K562 (cell line): Measurements from ENCODE around the gene TMC8. TPM values are rescaled to one million over a fixed set of nuclear protein-coding genes. Genes with fewer than 3 reads are reported as not detected.

Experiments used
- CUX1 ChIP-seq: fragments of 200-800 bp; sonication (Bioruptor generic); IDR thresholded peaks from 2 replicates; pipeline ENCODE4 v1.6.1; 2016; ENCODE audit warnings: missing genetic modification characterization, missing compliant biosample characterization
- CXXC5 ChIP-seq: fragments of 250-450 bp; sonication (Bioruptor Pico); IDR thresholded peaks from 2 replicates; pipeline ENCODE4 v1.8.0; 2022; ENCODE audit warnings: inconsistent platforms, mild to moderate bottlenecking, moderate library complexity
- MBD2 ChIP-seq: sonication (generic); IDR thresholded peaks from 2 replicates; pipeline ENCODE4 v1.6.1; 2016; ENCODE audit warnings: low read depth, borderline replicate concordance
- MCM5 ChIP-seq: fragments of 450-650 bp; IDR thresholded peaks from 2 replicates; pipeline ENCODE4 v1.6.1; 2016; ENCODE audit warnings: low read depth
- NR2C2 ChIP-seq, 2 experiments: fragments of 200-800 bp in 1 of 2; sonication (Bioruptor generic) in 1 of 2; sonication (generic) in 1 of 2; formaldehyde crosslinking in 1 of 2; IDR thresholded peaks; 2 replicates each; pipeline versions ENCODE4 v1.6.1 to v1.8.0; 2016 to 2022; ENCODE audit warnings: mild to moderate bottlenecking in 1 of 2, missing compliant biosample characterization in 1 of 2, missing genetic modification characterization in 1 of 2, missing genetic modification reagents in 1 of 2
- PHF8 ChIP-seq: fragments of 200-600 bp; sonication (generic); IDR thresholded peaks from 2 replicates; pipeline ENCODE4 v1.6.1; 2012; ENCODE audit warnings: mixed run types, mild to moderate bottlenecking, inconsistent platforms, low read length, moderate library complexity, borderline replicate concordance
- POLR2A ChIP-seq: fragments of 450-650 bp; conservative IDR thresholded peaks from 2 replicates; pipeline ENCODE4 v1.6.1; 2016
- POLR2G ChIP-seq: fragments of 200-400 bp; formaldehyde crosslinking; IDR thresholded peaks from 2 replicates; pipeline ENCODE4 v1.6.1; 2017; ENCODE audit warnings: low read depth, mild to moderate bottlenecking, antibody characterized with exemption, low read length, moderate library complexity
- RB1 ChIP-seq: fragments of 450-650 bp; IDR thresholded peaks from 2 replicates; pipeline ENCODE4 v1.6.1; 2017; ENCODE audit warnings: low read depth, mild to moderate bottlenecking
- TFAP4 ChIP-seq: sonication (generic); formaldehyde crosslinking; IDR thresholded peaks from 2 replicates; pipeline ENCODE4 v1.8.0; 2022; ENCODE audit warnings: missing genetic modification reagents, mild to moderate bottlenecking, moderate library complexity, borderline replicate concordance
- TRIM25 ChIP-seq: fragments of 450-650 bp; IDR thresholded peaks from 2 replicates; pipeline ENCODE4 v1.7.0; 2016; ENCODE audit warnings: borderline replicate concordance
- ZBTB2 ChIP-seq: fragments of 450-650 bp; IDR thresholded peaks from 2 replicates; pipeline ENCODE4 v1.6.1; 2016; ENCODE audit warnings: antibody characterized with exemption
- ZBTB33 ChIP-seq: sonication (generic); formaldehyde crosslinking; IDR thresholded peaks from 2 replicates; pipeline ENCODE4 v1.8.1; 2023; ENCODE audit warnings: mild to moderate bottlenecking, missing genetic modification reagents
- ZNF140 ChIP-seq: fragments of 250-450 bp; sonication (Bioruptor Pico); IDR thresholded peaks from 2 replicates; pipeline ENCODE4 v1.8.0; 2021; ENCODE audit warnings: moderate library complexity, mild to moderate bottlenecking, inconsistent platforms
- polyA plus RNA-seq, 8 experiments: library from polyadenylated mRNA; depleted of rRNA in 4 of 8; stranded (reverse) in 5 of 8; unstranded in 3 of 8; fragments of >200 nt; fragmentation: Nextera tagmentation in 2 of 8; fragmentation: Illumina TruSeq in 1 of 8; extraction: Ambion mirVana in 2 of 8; extraction: Trizol in 1 of 8; gene quantifications; 2 replicates each; pipeline versions ENCODE4 v1.2.1 to v1.2.3, GENCODE V29; 2011 to 2014; ENCODE audit warnings: inconsistent platforms in 1 of 8, missing spikeins in 1 of 8
- total RNA-seq, 7 experiments: library from RNA; depleted of rRNA in 6 of 7; stranded (reverse); fragments of >200 nt in 6 of 7; fragmentation: Illumina TruSeq in 2 of 7; extraction: Trizol in 2 of 7; gene quantifications; 2 replicates each; pipeline versions ENCODE4 v1.2.1 to v1.2.3, GENCODE V29; 2011 to 2021; ENCODE audit warnings: low replicate concordance in 1 of 7

Gene TMC8
- total and polyA plus RNA-seq, 9 of the 15 experiments (the other 6 are each of a cell fraction or from before 2014, with no cell fraction given): 0.13 to 10.9 (median 2.8) TPM

- 0 out of 2 replicates have a peak, but pooled peaks have one; percentile 54 for TF ChIP-seq TFAP4 (CRISPR knock-in tag)
- TF ChIP-seq RB1: peak; percentile 95
- TF ChIP-seq POLR2A: no peak; the same call in 1 of the 2 replicates
- TF ChIP-seq ZNF140 (CRISPR knock-in tag): no peak
- TF ChIP-seq POLR2G: peak; percentile 93
- peak; percentile 91 for TF ChIP-seq CXXC5 (CRISPR knock-in tag)
- no peak for TF ChIP-seq CUX1
- 0 out of 2 replicates have a peak, but pooled peaks have one; percentile 8 for TF ChIP-seq ZBTB2
- peak; percentile 66; the same call in 1 of the 2 replicates for TF ChIP-seq PHF8
- peak; percentile 7; the same call in 1 of the 2 replicates for TF ChIP-seq MBD2
- TF ChIP-seq MCM5: no peak
- no peak for TF ChIP-seq TRIM25
- TF ChIP-seq ZBTB33: peak; percentile 85
- no peak for TF ChIP-seq NR2C2 (CRISPR knock-in tag; IDR thresholded peaks at IDR 0.05)
- TF ChIP-seq NR2C2 (tag; IDR thresholded peaks at IDR 0.05): peak; percentile 30; the same call in 1 of the 2 replicates
Observed at GRCh38 chr17:78168242-78168902, 37.8 kb downstream of the TMC8 start, which contains the start of gene SYNGR2 (continued).
